ENCODE results near the gene ZBTB39.

ZBTB39 gene

GRCh38 chr12:56951582-56952339, 54.6 kb downstream of the ZBTB39 start:
- ChIA-PET CTCF (no interaction called here), POLR2A (no interaction called here)
- no peak for DNase-seq (ENCODE audit: low read depth, low spot score)
- no peak overlapping the region for H3K4me3 ChIP-seq (ENCODE audit: low read depth, low read length)
- no peak for TF ChIP-seq CTCF (IDR thresholded peaks at IDR 0.05; ENCODE audit: insufficient read depth, low read length, missing control alignments)

GRCh38 chr12:56948881-56949280, 57.5 kb downstream of the ZBTB39 start:
- POLR2A ChIA-PET: no interaction called here
- CTCF ChIA-PET: interaction anchor here (0.6 kb wide), 1 partner anchor 103 kb away, joined by 3 read pairs; no protein-coding TSS in a partner anchor
- TF ChIP-seq CTCF (IDR thresholded peaks at IDR 0.05; ENCODE audit: insufficient read depth, low read length, missing control alignments): no peak
- no peak overlapping the region for H3K4me3 ChIP-seq (ENCODE audit: low read depth, low read length)
- DNase-seq (ENCODE audit: low read depth, low spot score): no peak

Measured in AG04449 (cell line).